GM13976 (cell line): ENCODE data around the gene MAP1LC3B2.

Experiments used
- DNase-seq: peaks from one replicate; pipeline ENCODE4 v3.0.0; 2012; ENCODE audit warnings: low spot score
- in situ Hi-C: fragments of 300-500 bp; cut with MboI; formaldehyde crosslinking; loops from one replicate; pipeline ENCODE4 v1.12.0; 2022; ENCODE audit warnings: low sequenced_read_pairs, mixed read lengths, inconsistent platforms; ENCODE audit not compliant: unreplicated experiment
- TF ChIP-seq, protein P1 (sequence below): IDR thresholded peaks from 2 replicates; pipeline ENCODE4 v1.5.1; 2012; ENCODE audit warnings: borderline replicate concordance, mild to moderate bottlenecking; ENCODE audit not compliant: insufficient read depth; ENCODE audit errors: extremely low read depth, missing control alignments, control extremely low read depth

MAP1LC3B2 gene

GRCh38 chr12:116547955-116548501 lies 11.2 kb upstream of the MAP1LC3B2 start:
- TF ChIP-seq, protein P1, sequence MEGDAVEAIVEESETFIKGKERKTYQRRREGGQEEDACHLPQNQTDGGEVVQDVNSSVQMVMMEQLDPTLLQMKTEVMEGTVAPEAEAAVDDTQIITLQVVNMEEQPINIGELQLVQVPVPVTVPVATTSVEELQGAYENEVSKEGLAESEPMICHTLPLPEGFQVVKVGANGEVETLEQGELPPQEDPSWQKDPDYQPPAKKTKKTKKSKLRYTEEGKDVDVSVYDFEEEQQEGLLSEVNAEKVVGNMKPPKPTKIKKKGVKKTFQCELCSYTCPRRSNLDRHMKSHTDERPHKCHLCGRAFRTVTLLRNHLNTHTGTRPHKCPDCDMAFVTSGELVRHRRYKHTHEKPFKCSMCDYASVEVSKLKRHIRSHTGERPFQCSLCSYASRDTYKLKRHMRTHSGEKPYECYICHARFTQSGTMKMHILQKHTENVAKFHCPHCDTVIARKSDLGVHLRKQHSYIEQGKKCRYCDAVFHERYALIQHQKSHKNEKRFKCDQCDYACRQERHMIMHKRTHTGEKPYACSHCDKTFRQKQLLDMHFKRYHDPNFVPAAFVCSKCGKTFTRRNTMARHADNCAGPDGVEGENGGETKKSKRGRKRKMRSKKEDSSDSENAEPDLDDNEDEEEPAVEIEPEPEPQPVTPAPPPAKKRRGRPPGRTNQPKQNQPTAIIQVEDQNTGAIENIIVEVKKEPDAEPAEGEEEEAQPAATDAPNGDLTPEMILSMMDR = no peak
- peak; percentile 69 for DNase-seq
- in situ Hi-C loops = no loop called here

GRCh38 chr12:116549993-116550392 lies 9.2 kb upstream of the MAP1LC3B2 start:
- no peak for DNase-seq
- TF ChIP-seq, protein P1 = no peak
- in situ Hi-C loops = no loop called here

- DNase-seq = no peak
- in situ Hi-C loops = no loop called here
- TF ChIP-seq, protein P1 = no peak
These were observed 8.0 kb upstream of the MAP1LC3B2 start for GRCh38 chr12:116551151-116551550.

GRCh38 chr12:116551619-116551951 lies 7.6 kb upstream of the MAP1LC3B2 start:
- TF ChIP-seq, protein P1 = no peak
- DNase-seq = no peak
- in situ Hi-C loops = no loop called here

GRCh38 chr12:116551952-116552772 lies 7.0 kb upstream of the MAP1LC3B2 start:
- no peak for DNase-seq
- TF ChIP-seq, protein P1 = no peak
- in situ Hi-C loops = no loop called here

DNA sequence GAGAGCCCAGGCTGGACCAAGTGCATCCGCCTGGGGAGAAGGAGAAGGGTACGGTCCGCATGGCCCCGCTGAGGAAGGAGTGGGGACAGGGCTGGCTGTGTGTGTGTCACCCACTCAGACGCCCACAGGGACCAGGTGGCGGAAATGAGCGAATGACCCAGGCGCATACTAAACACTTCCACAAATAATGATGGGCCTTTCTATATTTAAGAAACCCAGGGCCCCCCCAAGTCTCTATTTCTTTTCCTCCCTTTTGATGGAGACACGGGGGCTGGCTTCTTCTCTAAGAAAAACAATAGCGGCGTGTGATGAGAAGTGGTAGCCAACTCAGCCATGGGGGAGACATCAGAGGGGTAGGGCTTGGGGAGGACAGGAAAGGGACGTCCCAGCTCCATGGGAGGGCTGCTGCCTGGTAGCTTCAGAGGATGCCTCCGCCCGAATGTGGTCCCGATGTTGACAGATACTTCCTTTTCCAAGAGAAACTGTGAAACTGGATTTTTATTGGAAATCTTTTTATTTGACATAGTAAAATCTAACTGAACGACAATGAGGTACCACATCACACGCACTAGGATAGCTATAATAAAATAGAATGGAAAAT lies 6.3 kb upstream of the MAP1LC3B2 start:
- TF ChIP-seq, protein P1 = no peak
- in situ Hi-C loops = no loop called here

More for the DNA sequence above, 6.3 kb upstream of the MAP1LC3B2 start:
- DNase-seq = no peak
